NCI-H1092 (cell line): ENCODE measurements around the gene MIP.
"Not testable (repeated sequence)": the region's sequence is repeated elsewhere in the genome, so short reads cannot be mapped to it uniquely, and the experiment has no call there.

Experiments used
- DNase-seq: peaks from one replicate; lab custom pipeline; 2025; lab: John Stamatoyannopoulos, UW

MIP gene

DNA sequence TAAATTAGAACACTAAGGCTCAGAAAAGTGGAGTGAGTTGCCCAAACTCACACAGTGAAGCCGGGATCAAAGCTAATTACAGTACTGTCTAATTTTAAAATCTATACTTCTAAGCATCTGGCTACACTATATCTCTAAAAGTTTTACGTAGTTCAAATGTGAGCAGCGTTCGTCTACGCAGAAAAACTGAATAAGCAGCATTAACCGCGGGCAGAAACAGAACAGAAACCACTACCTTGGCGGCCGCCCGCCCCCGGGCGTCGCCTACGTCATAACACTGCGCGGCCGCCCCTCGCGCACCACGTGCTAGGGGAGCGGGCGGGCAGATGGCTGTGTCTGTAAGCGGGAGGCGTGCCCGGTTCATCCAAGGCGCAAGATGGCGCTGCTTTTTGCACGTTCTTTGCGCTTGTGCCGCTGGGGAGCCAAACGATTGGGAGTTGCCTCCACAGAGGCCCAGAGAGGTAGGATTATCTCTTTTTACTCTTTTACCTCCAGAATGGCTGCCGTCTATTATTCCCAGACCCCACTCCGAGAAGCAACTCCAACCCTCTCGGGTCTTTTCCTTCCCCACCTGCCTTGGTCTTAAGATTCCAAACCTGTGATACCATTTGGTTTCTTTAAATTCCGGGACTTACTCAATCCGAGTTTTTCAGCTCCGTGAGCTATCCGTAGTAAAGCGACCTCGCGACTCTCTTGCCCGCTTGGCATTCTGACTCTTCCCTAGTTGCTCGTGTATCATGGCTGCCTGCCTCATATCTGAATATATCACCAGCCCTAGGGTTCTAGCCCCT, 14.0 kb upstream of the MIP start, which contains the start of gene SPRYD4:
Gene SPRYD4 (plus strand): TSS at position 363 of the 791 bp plus-strand sequence. CDS start 14 bp downstream, at position 377.
- DNase-seq = peak; percentile 80

GRCh38 chr12:56462565-56462964, 8.1 kb upstream of the MIP start:
- DNase-seq = no peak

DNA sequence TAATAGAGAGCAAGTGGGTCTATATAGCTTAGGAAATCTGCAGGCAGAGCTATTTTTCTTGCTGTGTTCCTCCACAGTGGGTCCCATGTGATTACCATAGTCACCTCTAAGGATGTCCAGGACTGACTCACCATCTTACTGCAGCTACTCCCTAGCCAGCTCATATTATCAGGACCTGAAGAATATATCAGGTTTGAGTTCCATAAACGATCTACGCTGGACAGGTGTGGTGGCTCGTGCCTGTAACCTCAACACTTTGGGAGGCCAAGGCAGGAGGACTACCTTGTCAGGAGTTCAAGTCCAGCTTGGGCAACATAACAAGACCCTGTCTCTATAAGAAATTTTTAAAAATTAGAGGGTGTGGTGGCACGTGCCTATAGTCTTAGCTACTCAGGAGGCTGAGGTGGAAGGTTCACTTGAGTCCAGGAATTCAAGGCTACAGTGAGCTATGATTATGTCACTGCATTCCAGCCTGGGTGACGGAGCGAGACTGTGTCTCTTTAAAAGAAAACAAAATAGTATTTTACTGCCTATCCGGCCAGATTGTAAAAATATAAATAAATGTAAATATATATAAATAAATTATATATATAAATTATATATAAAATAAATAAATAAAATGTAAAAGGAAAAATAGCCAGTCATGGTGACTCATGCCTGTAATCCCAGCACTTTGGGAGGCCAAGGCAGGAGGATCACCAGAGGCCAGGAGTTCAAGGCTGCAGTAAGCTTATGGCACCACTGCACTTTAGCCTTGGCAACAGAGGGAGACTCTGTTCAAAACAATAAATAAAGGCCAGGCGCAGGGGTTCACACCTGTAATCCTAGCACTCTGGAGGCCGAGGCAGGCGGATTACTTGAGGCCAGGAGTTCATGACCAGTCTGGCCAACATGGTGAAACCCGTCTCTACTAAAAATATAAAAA, 7.0 kb upstream of the MIP start:
- no peak for DNase-seq

GRCh38 chr12:56457817-56458216, 3.4 kb upstream of the MIP start:
- no peak for DNase-seq

GRCh38 chr12:56451147-56451546, 3.3 kb downstream of the MIP start:
- no peak for DNase-seq

- no peak for DNase-seq
Observed at GRCh38 chr12:56450241-56450640, 4.2 kb downstream of the MIP start.

DNA sequence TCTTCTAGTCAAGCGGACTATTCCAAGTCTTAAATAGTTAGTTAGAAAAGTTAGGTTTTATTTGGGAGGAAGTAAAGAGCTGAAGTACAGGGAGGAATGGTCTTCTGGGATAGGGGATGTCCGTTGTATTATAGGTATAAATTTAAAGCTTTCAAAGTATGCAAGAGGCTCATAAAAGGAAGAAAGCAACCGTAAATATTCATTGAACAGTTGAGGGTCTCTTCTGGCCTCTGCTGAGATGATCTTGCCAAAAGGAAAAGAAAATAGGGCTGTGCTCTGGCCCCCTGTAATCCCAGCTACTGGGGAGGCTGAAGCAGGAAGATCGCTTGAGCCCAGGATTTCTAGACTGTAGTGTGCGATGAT, 4.9 kb downstream of the MIP start:
- no peak for DNase-seq

- peak; percentile 77 for DNase-seq
Observed at GRCh38 chr12:56448860-56449621, 5.4 kb downstream of the MIP start, which contains the start of gene TIMELESS. TSS of gene TIMELESS (minus strand) at chr12:56449426. CDS start at chr12:56434170, 15,256 bp downstream.

DNA sequence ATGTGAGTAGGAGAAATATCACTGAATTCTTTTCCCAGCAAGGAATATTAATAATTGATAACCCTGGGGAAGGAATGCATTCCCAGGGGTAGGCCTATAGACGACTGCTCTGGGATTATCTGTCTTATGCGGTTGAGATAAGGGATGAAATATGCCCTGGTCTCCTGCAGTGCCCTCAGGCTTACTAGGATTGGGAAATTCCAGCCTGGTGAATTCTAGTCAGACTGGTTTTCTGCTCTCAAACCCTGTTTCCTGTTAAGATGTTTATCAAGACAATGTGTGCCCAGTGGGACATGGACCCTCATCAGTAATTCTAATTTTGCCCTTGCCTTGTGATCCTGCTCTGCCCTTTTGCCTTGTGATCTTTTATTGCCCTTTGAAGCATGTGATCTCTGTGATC, 11.2 kb downstream of the MIP start:
- DNase-seq = not testable (repeated sequence)

GRCh38 chr12:56437430-56438176, 16.9 kb downstream of the MIP start:
- DNase-seq = no peak

GRCh38 chr12:56434828-56435227, 19.6 kb downstream of the MIP start:
- no peak for DNase-seq

DNA sequence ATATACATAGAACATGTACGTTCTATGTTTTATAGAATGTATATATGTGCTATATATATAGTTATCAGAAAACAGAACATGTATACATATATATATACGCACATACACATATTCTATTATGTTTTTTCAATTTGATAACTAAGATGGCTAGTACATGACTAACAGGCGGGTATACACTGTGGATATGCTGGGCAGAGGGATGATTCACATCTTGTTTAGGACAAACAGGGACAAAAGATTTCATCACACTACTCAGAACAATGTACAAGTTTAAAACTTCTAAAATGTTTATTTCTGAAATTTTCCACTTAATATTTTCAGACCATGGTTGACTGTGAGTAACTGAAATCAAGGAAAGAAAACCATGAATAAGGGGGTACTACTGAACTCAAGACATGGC, 22.6 kb downstream of the MIP start:
- DNase-seq = no peak

GRCh38 chr12:56431288-56431687, 23.2 kb downstream of the MIP start:
- DNase-seq = no peak

DNA sequence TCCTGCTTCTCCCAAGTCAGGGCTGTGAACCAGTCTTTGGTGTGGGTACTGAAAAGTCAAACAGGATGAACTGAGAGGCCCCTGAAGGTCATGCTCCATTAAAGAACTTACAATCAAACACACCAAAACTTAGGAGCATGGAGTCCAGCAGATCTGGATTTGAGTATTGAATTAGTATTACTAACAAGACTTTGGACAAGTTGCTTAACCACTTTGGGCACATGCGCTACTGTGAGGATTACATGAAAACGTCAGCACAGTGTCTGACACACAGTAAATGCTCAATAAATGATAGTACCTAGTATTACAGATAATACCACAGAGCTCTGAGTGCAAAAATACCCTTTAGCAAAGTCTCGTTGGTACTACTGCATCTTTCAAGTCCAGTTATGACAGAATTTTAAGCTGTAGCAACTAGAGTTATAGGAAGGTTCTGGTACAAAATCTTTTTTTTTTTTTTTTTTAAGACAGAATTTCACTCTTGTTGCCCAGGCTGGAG, 28.5 kb downstream of the MIP start:
- DNase-seq = no peak

DNA sequence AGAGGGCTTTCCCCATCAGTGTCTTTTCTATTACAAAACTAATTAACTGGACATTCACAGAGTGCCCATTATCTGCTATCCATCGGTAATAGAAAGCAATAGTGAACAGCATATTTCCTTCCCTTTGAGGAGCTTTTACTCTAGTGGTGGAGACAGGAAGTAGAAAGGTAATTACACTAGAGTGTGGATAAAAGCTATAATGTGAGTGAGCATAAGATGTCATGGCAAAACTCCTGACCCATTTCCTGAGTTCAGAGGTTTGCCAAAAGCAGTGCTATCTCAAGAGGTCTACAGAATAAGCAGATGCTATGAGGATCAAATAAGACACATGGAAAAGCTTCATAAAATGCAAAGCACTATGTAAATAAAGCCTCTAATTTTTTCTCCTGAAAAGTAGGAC, 29.3 kb downstream of the MIP start:
- DNase-seq = no peak

DNA sequence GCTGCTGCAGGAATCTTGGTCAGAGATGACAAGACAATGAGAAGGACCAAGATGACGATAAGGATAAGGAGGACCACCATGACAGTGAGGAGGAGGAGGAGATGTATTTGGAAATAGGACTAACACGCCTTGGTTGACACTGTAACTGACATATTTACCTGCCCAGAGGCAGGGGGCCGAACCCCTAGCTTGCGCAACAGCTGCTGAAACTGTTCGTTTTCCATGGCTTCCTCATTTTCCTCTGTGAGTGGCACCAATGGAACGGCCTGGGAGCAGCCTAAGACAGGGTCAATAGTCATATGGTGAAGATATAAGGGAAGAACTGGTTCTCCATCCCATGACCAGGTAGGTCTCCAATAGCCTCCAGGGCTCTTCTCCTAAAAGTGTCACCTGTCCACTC, 34.0 kb downstream of the MIP start:
- no peak for DNase-seq

DNA sequence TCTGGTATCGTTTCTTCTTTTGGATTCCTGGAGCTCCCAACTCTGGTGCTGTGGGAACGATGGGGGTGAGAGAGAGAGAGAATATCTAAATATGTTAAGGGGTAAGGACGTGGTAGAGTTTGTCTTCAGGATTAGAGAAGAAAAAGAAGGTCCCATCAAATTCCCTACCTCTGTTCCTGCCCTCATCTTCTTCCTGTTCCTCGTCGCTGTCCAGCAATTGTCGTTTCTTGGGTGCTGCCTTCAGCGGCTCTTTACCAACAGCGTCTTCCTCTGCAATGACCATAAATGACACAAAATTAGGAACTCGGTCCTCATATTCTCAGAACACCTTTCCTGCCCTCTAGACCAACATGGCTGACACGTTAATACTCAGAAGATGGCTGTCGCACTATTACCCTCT, 36.7 kb downstream of the MIP start:
- no peak for DNase-seq

DNA sequence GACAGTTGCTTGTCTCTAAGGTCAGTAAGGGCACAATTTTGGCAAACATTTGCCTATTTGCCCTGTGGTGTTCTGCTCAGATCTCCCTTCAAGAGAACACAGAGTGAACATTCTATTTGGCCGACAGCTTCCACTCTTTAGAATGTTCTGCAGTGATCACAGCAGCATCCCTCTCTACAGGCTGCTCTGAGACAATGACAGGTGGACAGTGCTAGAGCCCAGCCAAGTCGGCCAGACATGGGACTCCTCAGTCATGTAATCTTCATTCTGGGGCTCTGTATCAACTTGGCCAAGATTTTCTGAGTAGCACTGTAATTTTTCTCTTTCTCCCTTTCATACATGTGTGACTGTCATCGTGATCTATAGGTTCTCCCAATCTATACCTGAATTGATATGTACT, 40.1 kb downstream of the MIP start:
- DNase-seq = no peak

DNA sequence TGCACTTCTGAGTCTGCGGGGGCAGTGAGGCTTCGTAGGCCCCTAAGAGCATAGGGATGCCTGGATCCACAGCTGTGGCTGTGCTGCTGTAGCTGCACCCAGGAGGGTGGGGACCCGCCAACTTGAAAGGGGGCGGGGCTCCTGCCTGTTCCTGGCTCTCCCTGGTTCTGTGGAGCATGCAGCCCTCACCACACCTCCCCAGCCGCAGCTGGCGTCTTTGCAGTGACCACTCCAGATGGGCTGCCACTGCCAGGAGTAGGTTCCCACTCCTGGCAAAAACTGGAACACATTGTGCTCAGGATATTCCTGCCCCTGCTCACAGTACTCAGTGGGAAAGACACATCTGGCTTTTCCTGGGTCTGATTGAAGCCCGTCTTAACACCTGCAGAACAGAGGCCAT, 41.1 kb downstream of the MIP start:
- DNase-seq = no peak

- DNase-seq = no peak
Observed at GRCh38 chr12:56411781-56412639, 42.4 kb downstream of the MIP start.
